ENCODE measurements around the gene APOL2. TPM values are rescaled to one million over a fixed set of nuclear protein-coding genes. Genes with fewer than 3 reads are reported as not detected.

Gene APOL2
- total RNA-seq, 1 donor from 2014 or later: 168 TPM

GRCh38 chr22:36180928-36181327 is 58.4 kb downstream of the APOL2 start:
- no peak for DNase-seq (ENCODE audit: low spot score)

- DNase-seq (ENCODE audit: low spot score): peak; percentile 93
These were observed 59.1 kb downstream of the APOL2 start for GRCh38 chr22:36180038-36180880.

GRCh38 chr22:36177160-36177559 is 62.2 kb downstream of the APOL2 start:
- no peak for DNase-seq (ENCODE audit: low spot score)

Small RNAs within 50 kb of the gene (microRNA-seq; reads per million reads assigned to microRNA genes)
- gene MIR6819 (ENCODE audit: borderline number of aligned reads): not detected

Other genes with a start within 250 kb of the APOL2 start
- 50.1 TPM for gene RBFOX2, start 210.7 kb downstream of the APOL2 start, total RNA-seq
- 66.8 TPM for gene APOL3, start 78.8 kb downstream of the APOL2 start, total RNA-seq
- 51.4 TPM for gene APOL4, start 37.7 kb downstream of the APOL2 start, total RNA-seq
- 82.3 TPM for gene APOL1, start 13.6 kb upstream of the APOL2 start, total RNA-seq
- gene MYH9, start 148.4 kb upstream of the APOL2 start, total RNA-seq: 673 TPM
- 52.0 TPM for gene TXN2, start 242.1 kb upstream of the APOL2 start, total RNA-seq